ENCODE data around the gene SLC25A12. TPM values are rescaled to one million over a fixed set of nuclear protein-coding genes. Genes with fewer than 3 reads are reported as not detected.
"Not testable (repeated sequence)": the region's sequence is repeated elsewhere in the genome, so short reads cannot be mapped to it uniquely, and the experiment has no call there.

The SLC25A12 gene
- total RNA-seq, 4 donors from 2014 or later: 9.1 to 27.3 (median 17.8) TPM

GRCh38 chr2:171772373-171772772, 121.7 kb downstream of the SLC25A12 start:
- ATAC-seq (ENCODE audit: low FRiP score) (no peak), DNase-seq (ENCODE audit: low spot score) (no peak)
- TF ChIP-seq CTCF (IDR thresholded peaks at IDR 0.05): no peak

- ATAC-seq (ENCODE audit: low FRiP score) (no peak), DNase-seq (ENCODE audit: low spot score) (no peak)
- no peak for TF ChIP-seq CTCF (IDR thresholded peaks at IDR 0.05)
Observed at GRCh38 chr2:171771463-171771862, 122.6 kb downstream of the SLC25A12 start.

GRCh38 chr2:171763602-171764001, 130.4 kb downstream of the SLC25A12 start:
- ATAC-seq (ENCODE audit: low FRiP score) (no peak), DNase-seq (ENCODE audit: low spot score) (no peak)
- TF ChIP-seq CTCF (IDR thresholded peaks at IDR 0.05): no peak

- no peak for TF ChIP-seq CTCF (IDR thresholded peaks at IDR 0.05)
- DNase-seq (ENCODE audit: low spot score) (no peak), ATAC-seq (ENCODE audit: low FRiP score) (no peak)
Observed at GRCh38 chr2:171762879-171763573, 131.0 kb downstream of the SLC25A12 start.

GRCh38 chr2:171761176-171761575, 132.9 kb downstream of the SLC25A12 start:
- not testable (repeated sequence) for DNase-seq (ENCODE audit: low spot score); ATAC-seq (ENCODE audit: low FRiP score)

- DNase-seq (ENCODE audit: low spot score); ATAC-seq (ENCODE audit: low FRiP score): not testable (repeated sequence)
Observed at GRCh38 chr2:171758762-171759161, 135.3 kb downstream of the SLC25A12 start.

GRCh38 chr2:171754254-171754939, 139.6 kb downstream of the SLC25A12 start:
- ATAC-seq (ENCODE audit: low FRiP score) (no peak), DNase-seq (ENCODE audit: low spot score) (no peak)
- no peak for TF ChIP-seq CTCF (IDR thresholded peaks at IDR 0.05)

- ATAC-seq (ENCODE audit: low FRiP score): no peak
- DNase-seq (ENCODE audit: low spot score): no peak
- TF ChIP-seq CTCF (IDR thresholded peaks at IDR 0.05): no peak
Observed at GRCh38 chr2:171747371-171747770, 146.7 kb downstream of the SLC25A12 start.

Data from omental fat pad (tissue), 4 donors.